ENCODE data around the gene GABARAPL1.

- no peak for TF ChIP-seq EZH2 (IDR thresholded peaks at IDR 0.05)
- TF ChIP-seq POLR2AphosphoS5 (IDR thresholded peaks at IDR 0.05; ENCODE audit: borderline replicate concordance, low read depth, low read length), result no peak
- no peak for TF ChIP-seq FOXP2 (optimal IDR thresholded peaks at IDR 0.05; ENCODE audit: control extremely low read depth, extremely low read length, insufficient read depth)
Observed at GRCh38 chr12:10215436-10215835, 2.8 kb downstream of the GABARAPL1 start.

Measured in SK-N-MC (cell line).